Ascending aorta (tissue), 2 donors: ENCODE results near the gene CCDC126. TPM values are rescaled to one million over a fixed set of nuclear protein-coding genes. Genes with fewer than 3 reads are reported as not detected.
"Not testable (repeated sequence)": the region's sequence is repeated elsewhere in the genome, so short reads cannot be mapped to it uniquely, and the experiment has no call there.

Experiments used
- DNase-seq, 2 donors: peaks; one replicate each; pipeline ENCODE4 v3.0.0-alpha.2; 2019; ENCODE audit warnings: low spot score in 2 of 2
- H3K27ac ChIP-seq, 2 donors: fragments of 200-600 bp; sonication (generic); one replicate each; pipeline ENCODE4 v1.5.1; 2016 to 2017; ENCODE audit warnings: mild to moderate bottlenecking in 1 of 2
- H3K27me3 ChIP-seq: fragments of 200-600 bp; sonication (generic); one replicate; pipeline ENCODE4 v1.5.1; 2017
- H3K36me3 ChIP-seq, 2 donors: fragments of 200-600 bp; sonication (generic); one replicate each; pipeline ENCODE4 v1.5.1; 2016
- H3K4me1 ChIP-seq, 2 donors: fragments of 200-600 bp; sonication (generic); one replicate each; pipeline ENCODE4 v1.5.1; 2016 to 2017; ENCODE audit warnings: mild to moderate bottlenecking in 1 of 2
- H3K4me3 ChIP-seq, 2 donors: fragments of 200-600 bp; sonication (generic); one replicate each; pipeline ENCODE4 v1.5.1; 2016 to 2017; ENCODE audit warnings: mild to moderate bottlenecking in 1 of 2
- H3K9me3 ChIP-seq, 2 donors: fragments of 200-600 bp; sonication (generic); one replicate each; pipeline ENCODE4 v1.5.1; 2016
- intact Hi-C: fragments of 100-400 bp; cut with DNase I; formaldehyde crosslinking; loops from one replicate; pipeline ENCODE4 v1.15.1; 2023
- total RNA-seq: library from RNA; depleted of rRNA; stranded (reverse); fragments of >200 nt; gene quantifications from one replicate; pipeline ENCODE4 v1.1.0, GENCODE V29; 2016
- TF ChIP-seq, protein P1 (sequence below), 3 experiments: fragments of 200-600 bp in 2 of 3; fragments of 450-650 bp in 1 of 3; sonication (generic) in 2 of 3; IDR thresholded peaks; one replicate each; pipeline ENCODE4 v1.5.1; 2016 to 2019; ENCODE audit warnings: antibody characterized with exemption in 3 of 3, mild to moderate bottlenecking in 1 of 3, moderate library complexity in 1 of 3

The CCDC126 gene, protein sequence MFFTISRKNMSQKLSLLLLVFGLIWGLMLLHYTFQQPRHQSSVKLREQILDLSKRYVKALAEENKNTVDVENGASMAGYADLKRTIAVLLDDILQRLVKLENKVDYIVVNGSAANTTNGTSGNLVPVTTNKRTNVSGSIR
- total RNA-seq, result 140 TPM

DNA sequence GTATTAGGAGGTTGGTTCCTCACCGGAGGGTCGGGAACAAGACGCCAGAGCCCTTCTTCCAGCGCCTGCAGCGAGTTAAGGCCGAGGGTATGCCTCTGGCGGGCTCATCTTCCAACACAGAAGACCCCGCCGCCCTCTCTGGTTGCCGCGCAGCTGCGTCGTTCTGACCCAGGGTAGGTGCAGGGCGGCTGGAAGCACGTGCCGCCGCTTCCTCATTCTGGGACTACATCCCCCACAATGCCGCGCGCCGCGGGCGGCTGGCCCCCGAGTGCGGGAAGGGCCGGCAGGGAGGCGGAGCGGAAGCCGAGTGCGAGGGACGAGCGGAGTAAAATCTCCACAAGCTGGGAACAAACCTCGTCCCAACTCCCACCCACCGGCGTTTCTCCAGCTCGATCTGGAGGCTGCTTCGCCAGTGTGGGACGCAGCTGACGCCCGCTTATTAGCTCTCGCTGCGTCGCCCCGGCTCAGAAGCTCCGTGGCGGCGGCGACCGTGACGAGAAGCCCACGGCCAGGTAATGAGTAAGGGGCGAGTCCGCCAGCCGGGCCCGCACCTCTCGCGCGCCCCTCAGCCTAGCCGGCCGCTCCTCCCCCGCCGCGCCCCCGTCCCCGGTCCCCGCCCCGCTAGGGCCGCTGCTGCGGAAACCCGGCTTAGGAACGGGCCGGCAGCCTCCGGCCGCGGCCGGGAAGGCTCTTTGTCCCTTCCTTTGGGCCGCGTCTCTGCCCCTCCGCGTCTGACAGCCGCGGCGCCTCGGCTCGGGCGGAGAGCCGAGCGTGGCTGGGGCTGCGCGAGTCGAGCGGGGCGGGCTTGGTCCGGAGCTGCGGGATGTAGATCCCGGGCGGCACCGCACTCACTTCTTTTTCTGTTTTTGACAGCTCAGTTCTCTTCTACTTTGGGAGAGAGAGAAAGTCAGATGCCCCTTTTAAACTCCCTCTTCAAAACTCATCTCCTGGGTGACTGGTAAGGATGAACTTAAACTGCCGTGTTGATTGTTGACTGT, at the start of gene CCDC126:
CCDC126 (plus strand) TSS at position 289 of the 998 bp plus-strand sequence. CDS start 13,934 bp downstream, outside the sequence.
- H3K27ac ChIP-seq, result peak within 1 kb of the TSS; percentile 94 to 100
- DNase-seq, result peak; percentile 75 to 96
- H3K4me1 ChIP-seq, result peaks cover 0 to 8% of the 10 kb centered on the region in 2 donors
- H3K27me3 ChIP-seq, result no peaks in the 10 kb centered on the region
- peak within 1 kb of the TSS; percentile 72 to 94 for H3K4me3 ChIP-seq
- H3K9me3 ChIP-seq, result no peaks in the 10 kb centered on the region
- intact Hi-C loops, result loop anchor here (1.0 to 5.0 kb wide), 5 partner anchors 65 to 1530 kb away; partner anchors contain the start of genes CYCS, FAM221A and MALSU1
- TF ChIP-seq, protein P1, sequence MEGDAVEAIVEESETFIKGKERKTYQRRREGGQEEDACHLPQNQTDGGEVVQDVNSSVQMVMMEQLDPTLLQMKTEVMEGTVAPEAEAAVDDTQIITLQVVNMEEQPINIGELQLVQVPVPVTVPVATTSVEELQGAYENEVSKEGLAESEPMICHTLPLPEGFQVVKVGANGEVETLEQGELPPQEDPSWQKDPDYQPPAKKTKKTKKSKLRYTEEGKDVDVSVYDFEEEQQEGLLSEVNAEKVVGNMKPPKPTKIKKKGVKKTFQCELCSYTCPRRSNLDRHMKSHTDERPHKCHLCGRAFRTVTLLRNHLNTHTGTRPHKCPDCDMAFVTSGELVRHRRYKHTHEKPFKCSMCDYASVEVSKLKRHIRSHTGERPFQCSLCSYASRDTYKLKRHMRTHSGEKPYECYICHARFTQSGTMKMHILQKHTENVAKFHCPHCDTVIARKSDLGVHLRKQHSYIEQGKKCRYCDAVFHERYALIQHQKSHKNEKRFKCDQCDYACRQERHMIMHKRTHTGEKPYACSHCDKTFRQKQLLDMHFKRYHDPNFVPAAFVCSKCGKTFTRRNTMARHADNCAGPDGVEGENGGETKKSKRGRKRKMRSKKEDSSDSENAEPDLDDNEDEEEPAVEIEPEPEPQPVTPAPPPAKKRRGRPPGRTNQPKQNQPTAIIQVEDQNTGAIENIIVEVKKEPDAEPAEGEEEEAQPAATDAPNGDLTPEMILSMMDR (IDR thresholded peaks at IDR 0.05), result no peak
- H3K36me3 ChIP-seq, result no peaks in the 10 kb centered on the region

DNA sequence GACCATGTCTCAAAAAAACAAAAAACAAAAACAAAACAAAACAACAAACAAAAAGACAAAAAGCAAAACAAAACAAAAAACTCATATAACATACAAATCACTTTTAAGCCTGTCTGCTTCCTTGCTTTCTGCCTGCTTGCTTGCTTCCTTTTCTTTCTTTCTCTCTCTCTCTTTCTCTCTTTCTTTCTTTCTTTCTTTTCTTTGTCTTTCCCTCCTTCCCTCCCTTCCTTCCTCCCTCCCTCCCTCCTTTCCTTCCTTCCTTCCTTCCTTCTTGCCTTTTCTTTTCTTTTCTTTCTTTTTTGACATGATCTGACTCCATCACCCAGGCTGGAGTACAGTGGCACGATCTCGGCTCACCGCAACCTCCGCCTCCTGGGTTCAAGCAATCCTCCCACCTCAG, 49.5 kb upstream of the CCDC126 start:
- H3K27me3 ChIP-seq, result no peaks in the 10 kb centered on the region
- intact Hi-C loops, result loop anchor here (2.0 kb wide), 1 partner anchor 165 kb away; no protein-coding TSS in a partner anchor
- TF ChIP-seq, protein P1 (IDR thresholded peaks at IDR 0.05), result no peak
- no peak overlapping the region for H3K4me3 ChIP-seq
- DNase-seq, result no peak
- H3K9me3 ChIP-seq, result no peaks in the 10 kb centered on the region
- no peaks in the 10 kb centered on the region for H3K4me1 ChIP-seq
- no peak overlapping the region for H3K27ac ChIP-seq
- no peaks in the 10 kb centered on the region for H3K36me3 ChIP-seq

DNA sequence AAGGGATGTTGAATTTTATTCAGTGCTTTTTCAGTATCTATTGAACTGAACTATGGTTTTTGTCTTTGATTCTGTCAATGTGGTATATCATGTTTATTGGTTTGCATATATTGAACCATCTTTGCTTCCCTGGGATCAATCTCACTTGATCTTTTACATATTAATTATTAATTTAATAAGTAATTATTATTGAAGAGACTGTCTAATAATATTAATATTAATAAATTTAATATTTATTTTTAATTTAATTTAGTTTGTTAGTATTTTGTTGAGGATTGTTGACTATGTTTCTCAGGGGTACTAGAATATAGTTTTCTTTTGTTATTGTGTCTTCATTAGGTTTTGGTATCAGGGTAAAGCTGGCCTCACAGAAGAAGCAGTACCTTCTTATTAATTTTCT, 38.9 kb upstream of the CCDC126 start:
- Histone ChIP-seq H3K9me3 (no peaks in the 10 kb centered on the region), H3K27ac (no peak overlapping the region), H3K4me1 (no peaks in the 10 kb centered on the region), H3K4me3 (no peak overlapping the region), H3K36me3 (no peaks in the 10 kb centered on the region), H3K27me3 (no peaks in the 10 kb centered on the region)
- intact Hi-C loops, result no loop called here
- TF ChIP-seq, protein P1 (IDR thresholded peaks at IDR 0.05), result no peak
- no peak for DNase-seq

DNA sequence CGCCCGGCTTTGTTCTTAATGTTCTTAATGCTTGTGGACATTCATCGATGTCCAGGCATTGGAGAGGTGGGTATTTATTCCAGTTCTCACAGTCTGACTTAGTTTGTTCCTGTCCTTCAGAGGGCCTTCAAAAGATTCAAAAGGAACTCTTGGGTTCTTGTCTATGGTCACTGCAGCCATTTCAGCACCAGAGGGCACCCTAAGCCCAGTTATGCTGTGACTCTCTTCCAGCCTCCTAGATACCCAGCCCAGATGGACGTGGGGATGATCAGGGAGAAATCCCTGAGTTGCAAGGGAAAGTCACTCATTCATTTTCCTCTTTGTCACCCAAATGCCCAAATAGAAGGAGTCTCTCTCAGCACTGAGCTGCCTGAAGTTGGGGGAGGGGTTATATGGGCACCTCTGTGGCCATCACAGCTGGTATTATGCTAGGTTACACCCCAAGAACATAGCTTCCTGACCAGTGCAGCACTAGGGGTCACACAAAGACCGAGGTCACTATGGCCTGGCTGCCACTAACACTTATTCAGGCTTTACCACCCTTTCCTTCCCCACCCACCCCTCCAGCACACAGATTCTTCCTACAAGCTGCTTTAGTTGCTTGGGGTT, 26.5 kb upstream of the CCDC126 start:
- H3K36me3 ChIP-seq, result no peaks in the 10 kb centered on the region
- no peak overlapping the region for H3K27ac ChIP-seq
- intact Hi-C loops, result loop anchor here (1.0 kb wide), 1 partner anchor 142 kb away; no protein-coding TSS in a partner anchor
- peak in 1 of 2 donors; percentile 80 for DNase-seq
- H3K27me3 ChIP-seq, result no peaks in the 10 kb centered on the region
- H3K4me3 ChIP-seq, result no peak overlapping the region
- H3K9me3 ChIP-seq, result no peaks in the 10 kb centered on the region
- TF ChIP-seq, protein P1 (IDR thresholded peaks at IDR 0.05), result peak; percentile 66 to 89 (median 70)
- no peaks in the 10 kb centered on the region for H3K4me1 ChIP-seq

DNA sequence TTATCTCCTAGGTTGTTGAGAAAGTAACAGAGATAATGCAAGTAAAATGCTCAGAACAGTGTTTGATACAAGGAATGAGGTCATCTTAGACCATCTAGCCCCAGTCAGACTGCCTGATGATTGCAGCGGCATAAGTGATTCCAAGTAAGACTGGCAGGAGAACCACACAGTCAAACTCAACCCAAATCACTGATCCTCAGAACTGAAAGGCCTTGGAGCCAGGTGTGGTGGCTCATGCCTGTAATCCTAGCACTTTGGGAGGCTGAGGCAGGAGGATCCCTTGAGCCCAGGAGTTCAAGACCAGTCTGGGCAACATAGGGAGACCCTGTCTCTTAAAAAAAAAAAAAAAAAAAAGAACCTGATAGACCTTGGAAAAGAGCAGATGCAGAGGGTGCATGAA, 15.2 kb upstream of the CCDC126 start:
- H3K27me3 ChIP-seq, H3K9me3 ChIP-seq, H3K27ac ChIP-seq, H3K4me1 ChIP-seq, H3K36me3 ChIP-seq, H3K4me3 ChIP-seq, intact Hi-C loops, DNase-seq: not testable (repeated sequence)

DNA sequence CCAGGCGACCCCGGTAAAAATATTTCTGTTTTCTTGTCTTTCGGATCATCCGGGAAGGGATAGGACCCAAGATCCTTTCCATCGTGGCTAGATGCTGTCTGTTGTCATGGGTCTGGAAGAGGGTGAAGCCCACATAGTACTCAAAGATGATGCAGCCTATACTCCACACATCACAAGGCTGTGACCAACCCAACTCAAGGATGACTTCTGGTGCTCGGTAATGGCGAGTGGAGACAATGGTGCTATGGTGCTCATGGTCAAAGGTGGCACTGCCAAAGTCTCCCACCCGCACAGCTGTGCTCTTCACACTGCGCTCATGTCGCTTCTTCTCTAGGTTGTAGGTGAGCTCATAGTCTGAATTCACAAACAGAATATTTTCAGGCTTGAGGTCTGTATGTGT, 11.9 kb upstream of the CCDC126 start:
- H3K27me3 ChIP-seq, H3K4me3 ChIP-seq, H3K27ac ChIP-seq, H3K4me1 ChIP-seq, H3K36me3 ChIP-seq, intact Hi-C loops, DNase-seq, H3K9me3 ChIP-seq: not testable (repeated sequence)
